WERI-Rb-1 (cell line): ENCODE measurements around the gene EPHA8.

Source experiments
- DNase-seq: peaks from one replicate; pipeline ENCODE4 v3.0.0-alpha.2; 2020
- H3K27ac ChIP-seq: fragments of 250-450 bp; sonication (Bioruptor Pico); 2 replicates; pipeline ENCODE4 v1.5.1; 2020; ENCODE audit warnings: mild to moderate bottlenecking, moderate library complexity
- H3K27me3 ChIP-seq: fragments of 250-450 bp; sonication (Bioruptor Pico); 2 replicates; pipeline ENCODE4 v1.5.1; 2021; ENCODE audit warnings: mild to moderate bottlenecking, low read depth, moderate library complexity; ENCODE audit not compliant: insufficient read depth, severe bottlenecking
- H3K36me3 ChIP-seq: fragments of 250-450 bp; sonication (Bioruptor Pico); 2 replicates; pipeline ENCODE4 v1.5.1; 2020; ENCODE audit warnings: mild to moderate bottlenecking, moderate library complexity
- H3K4me3 ChIP-seq: 2 replicates; pipeline ENCODE4 v1.5.1; 2011; ENCODE audit warnings: low read depth, mild to moderate bottlenecking, control low read depth, low read length
- H3K9me3 ChIP-seq: fragments of 250-450 bp; sonication (Bioruptor Pico); 2 replicates; pipeline ENCODE4 v1.5.1; 2021; ENCODE audit warnings: mild to moderate bottlenecking, moderate library complexity; ENCODE audit not compliant: severe bottlenecking
- TF ChIP-seq, protein P1 (sequence below): IDR thresholded peaks from 2 replicates; pipeline ENCODE4 v1.5.1; 2011; ENCODE audit warnings: low read depth, mild to moderate bottlenecking, control low read depth, inconsistent platforms, low read length

Gene EPHA8

DNA sequence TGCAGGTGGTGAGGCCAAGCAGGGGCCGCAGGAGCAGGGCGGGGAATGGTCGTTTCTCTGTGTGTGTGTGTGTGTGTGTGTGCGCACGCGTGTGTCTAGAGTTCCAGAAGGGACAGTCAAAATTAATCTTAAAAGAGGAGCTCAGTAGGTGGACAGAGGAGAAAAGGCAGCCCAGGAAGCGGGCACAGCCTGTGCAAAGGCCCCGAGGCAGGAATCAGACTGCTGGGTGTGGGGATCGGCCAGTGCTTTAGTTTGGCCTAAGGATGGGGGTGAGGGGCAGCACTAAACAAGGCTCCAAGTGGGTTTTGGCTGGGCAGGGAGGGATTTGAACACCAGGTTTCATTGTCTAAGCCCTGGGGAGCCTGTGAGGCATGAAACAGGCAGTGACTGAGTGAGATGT lies 21.7 kb downstream of the EPHA8 start:
- Histone ChIP-seq H3K36me3 (peaks cover 11% of the 10 kb centered on the region), H3K27me3 (no peaks in the 10 kb centered on the region), H3K27ac (peak overlapping the region; percentile 95; the same call in 1 of the 2 replicates), H3K9me3 (no peaks in the 10 kb centered on the region), H3K4me3 (no peak overlapping the region)
- no peak for DNase-seq
- TF ChIP-seq, protein P1, sequence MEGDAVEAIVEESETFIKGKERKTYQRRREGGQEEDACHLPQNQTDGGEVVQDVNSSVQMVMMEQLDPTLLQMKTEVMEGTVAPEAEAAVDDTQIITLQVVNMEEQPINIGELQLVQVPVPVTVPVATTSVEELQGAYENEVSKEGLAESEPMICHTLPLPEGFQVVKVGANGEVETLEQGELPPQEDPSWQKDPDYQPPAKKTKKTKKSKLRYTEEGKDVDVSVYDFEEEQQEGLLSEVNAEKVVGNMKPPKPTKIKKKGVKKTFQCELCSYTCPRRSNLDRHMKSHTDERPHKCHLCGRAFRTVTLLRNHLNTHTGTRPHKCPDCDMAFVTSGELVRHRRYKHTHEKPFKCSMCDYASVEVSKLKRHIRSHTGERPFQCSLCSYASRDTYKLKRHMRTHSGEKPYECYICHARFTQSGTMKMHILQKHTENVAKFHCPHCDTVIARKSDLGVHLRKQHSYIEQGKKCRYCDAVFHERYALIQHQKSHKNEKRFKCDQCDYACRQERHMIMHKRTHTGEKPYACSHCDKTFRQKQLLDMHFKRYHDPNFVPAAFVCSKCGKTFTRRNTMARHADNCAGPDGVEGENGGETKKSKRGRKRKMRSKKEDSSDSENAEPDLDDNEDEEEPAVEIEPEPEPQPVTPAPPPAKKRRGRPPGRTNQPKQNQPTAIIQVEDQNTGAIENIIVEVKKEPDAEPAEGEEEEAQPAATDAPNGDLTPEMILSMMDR, result no peak

DNA sequence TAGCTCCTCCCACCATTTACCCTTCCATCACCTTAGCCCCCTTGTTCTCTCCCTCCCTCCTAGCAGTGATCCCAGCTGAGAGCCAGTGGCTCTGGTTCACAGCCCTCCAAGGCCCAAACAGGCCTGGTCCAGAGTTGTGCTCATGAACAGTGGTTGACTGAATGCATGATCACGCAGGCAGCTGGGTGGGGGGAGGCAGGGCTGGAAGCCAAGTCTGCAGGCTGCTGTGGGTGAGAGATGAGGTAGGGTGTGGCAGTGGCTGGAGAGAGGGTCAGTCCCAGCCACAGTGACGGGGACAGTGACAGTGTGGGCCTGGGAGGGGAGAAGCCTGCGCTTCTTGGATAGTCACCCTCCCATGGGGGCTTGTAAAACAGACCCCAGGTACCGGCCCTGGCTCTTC lies 22.2 kb downstream of the EPHA8 start:
- Histone ChIP-seq H3K9me3 (no peaks in the 10 kb centered on the region), H3K27me3 (no peaks in the 10 kb centered on the region)
- DNase-seq, result no peak

DNA sequence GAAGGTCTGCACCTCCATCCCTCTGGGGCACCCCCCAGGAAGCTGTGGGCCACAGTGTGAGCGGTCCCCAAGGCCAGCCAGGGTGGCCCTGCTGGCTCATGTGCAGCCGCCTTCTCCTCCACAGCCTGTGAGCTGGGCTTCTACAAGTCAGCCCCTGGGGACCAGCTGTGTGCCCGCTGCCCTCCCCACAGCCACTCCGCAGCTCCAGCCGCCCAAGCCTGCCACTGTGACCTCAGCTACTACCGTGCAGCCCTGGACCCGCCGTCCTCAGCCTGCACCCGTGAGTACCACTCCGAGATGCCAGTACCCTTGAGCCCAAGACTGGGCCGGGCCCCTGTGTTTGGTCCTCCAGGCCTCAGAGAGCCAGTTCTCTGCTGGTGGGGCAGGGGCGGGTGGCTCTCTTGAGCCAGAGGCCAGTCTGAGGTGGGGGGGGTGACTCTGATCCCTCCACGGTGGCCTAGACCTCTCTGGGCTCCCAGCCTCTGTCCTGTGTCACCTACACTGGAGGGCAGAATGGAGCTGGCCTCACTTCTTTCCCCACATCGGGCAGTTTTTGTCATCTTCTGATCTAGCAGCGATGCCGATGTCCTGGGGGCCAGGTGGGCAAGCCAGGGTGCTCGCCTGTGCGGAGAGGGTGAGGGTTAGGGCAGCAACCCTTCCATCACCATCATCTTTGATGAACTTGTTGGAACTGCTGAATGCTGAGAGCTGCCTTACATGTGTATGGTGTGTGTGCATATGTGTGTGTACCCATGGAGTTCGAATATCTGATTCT lies 23.3 kb downstream of the EPHA8 start:
- no peak overlapping the region for H3K4me3 ChIP-seq
- TF ChIP-seq, protein P1, result no peak
- no peaks in the 10 kb centered on the region for H3K27me3 ChIP-seq
- H3K9me3 ChIP-seq, result no peaks in the 10 kb centered on the region
- DNase-seq, result no peak
- no peak overlapping the region for H3K27ac ChIP-seq
- no peaks in the 10 kb centered on the region; the same call in 1 of the 2 replicates for H3K36me3 ChIP-seq

More for the DNA sequence above, 22.2 kb downstream of the EPHA8 start:
- H3K27ac ChIP-seq, result no peak overlapping the region
- peaks cover 8% of the 10 kb centered on the region for H3K36me3 ChIP-seq
- TF ChIP-seq, protein P1, result no peak
- no peak overlapping the region for H3K4me3 ChIP-seq

DNA sequence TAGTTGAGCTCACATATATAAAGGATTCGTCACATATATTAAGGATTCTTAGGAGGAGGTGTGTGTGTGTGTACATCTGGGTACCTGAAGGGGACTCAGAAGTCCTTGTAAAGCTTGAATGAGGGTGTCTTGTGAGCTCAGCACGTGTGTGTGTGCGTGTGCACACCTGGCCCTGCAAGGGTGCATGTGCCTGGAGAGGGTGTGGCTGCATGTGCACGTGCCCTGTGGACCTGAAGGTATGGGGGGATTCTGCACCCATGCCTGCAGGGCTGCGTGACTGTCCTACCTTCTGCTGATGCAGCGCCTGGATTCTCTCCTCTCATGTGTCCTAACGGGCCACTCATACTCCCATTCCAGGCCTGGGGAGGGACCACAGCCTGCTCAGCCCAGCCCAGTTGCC lies 24.0 kb downstream of the EPHA8 start:
- no peak for DNase-seq
- Histone ChIP-seq H3K36me3 (no peaks in the 10 kb centered on the region; the same call in 1 of the 2 replicates), H3K9me3 (no peaks in the 10 kb centered on the region)

DNA sequence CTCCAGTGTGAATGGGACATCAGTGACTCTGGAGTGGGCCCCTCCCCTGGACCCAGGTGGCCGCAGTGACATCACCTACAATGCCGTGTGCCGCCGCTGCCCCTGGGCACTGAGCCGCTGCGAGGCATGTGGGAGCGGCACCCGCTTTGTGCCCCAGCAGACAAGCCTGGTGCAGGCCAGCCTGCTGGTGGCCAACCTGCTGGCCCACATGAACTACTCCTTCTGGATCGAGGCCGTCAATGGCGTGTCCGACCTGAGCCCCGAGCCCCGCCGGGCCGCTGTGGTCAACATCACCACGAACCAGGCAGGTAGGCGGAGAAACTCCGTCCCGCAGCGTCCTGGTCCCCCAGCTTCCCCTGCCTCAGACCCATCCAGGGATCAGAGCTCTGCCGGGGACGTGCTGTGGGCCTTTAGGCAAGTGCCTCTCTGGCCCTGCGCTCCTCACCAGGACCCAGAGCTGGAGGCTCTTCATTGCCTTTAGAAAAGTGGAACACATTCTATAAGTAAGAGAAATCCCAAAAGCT lies 25.7 kb downstream of the EPHA8 start:
- TF ChIP-seq, protein P1, result no peak
- no peak for DNase-seq
- no peaks in the 10 kb centered on the region; the same call in 1 of the 2 replicates for H3K36me3 ChIP-seq
- no peak overlapping the region for H3K4me3 ChIP-seq
- H3K9me3 ChIP-seq, result no peaks in the 10 kb centered on the region
- no peak overlapping the region for H3K27ac ChIP-seq
- no peaks in the 10 kb centered on the region for H3K27me3 ChIP-seq

More for the DNA sequence above, 24.0 kb downstream of the EPHA8 start:
- H3K27ac ChIP-seq, result no peak overlapping the region
- no peaks in the 10 kb centered on the region for H3K27me3 ChIP-seq
- H3K4me3 ChIP-seq, result no peak overlapping the region
- TF ChIP-seq, protein P1, result no peak
